Measurements from ENCODE around the gene UBE2D2.

UBE2D2 gene

DNA sequence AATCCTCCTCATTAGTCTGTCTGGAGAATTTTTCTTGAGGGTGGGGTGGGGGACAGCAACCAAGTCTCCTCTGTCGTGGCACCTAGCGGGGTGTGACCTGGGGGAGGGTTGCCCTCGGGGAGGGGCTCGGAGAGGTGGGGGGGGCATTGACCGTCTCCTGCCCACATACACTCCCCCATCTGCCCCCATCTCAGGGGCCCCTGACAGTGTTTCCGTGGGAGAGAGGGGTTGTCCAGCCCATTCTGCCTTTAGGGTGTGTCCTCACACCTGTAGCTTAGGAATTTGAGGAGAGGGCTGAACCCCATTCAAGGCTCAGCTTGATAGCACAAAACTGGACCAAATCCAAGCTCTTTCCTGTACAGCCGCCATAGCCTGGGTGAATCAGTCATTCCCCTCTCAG is 81.1 kb downstream of the UBE2D2 start:
- TF ChIP-seq, protein P1, sequence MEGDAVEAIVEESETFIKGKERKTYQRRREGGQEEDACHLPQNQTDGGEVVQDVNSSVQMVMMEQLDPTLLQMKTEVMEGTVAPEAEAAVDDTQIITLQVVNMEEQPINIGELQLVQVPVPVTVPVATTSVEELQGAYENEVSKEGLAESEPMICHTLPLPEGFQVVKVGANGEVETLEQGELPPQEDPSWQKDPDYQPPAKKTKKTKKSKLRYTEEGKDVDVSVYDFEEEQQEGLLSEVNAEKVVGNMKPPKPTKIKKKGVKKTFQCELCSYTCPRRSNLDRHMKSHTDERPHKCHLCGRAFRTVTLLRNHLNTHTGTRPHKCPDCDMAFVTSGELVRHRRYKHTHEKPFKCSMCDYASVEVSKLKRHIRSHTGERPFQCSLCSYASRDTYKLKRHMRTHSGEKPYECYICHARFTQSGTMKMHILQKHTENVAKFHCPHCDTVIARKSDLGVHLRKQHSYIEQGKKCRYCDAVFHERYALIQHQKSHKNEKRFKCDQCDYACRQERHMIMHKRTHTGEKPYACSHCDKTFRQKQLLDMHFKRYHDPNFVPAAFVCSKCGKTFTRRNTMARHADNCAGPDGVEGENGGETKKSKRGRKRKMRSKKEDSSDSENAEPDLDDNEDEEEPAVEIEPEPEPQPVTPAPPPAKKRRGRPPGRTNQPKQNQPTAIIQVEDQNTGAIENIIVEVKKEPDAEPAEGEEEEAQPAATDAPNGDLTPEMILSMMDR (IDR thresholded peaks at IDR 0.05; ENCODE audit: extremely low read depth, missing control alignments) = no peak
- DNase-seq (ENCODE audit: low spot score) = no peak

DNA sequence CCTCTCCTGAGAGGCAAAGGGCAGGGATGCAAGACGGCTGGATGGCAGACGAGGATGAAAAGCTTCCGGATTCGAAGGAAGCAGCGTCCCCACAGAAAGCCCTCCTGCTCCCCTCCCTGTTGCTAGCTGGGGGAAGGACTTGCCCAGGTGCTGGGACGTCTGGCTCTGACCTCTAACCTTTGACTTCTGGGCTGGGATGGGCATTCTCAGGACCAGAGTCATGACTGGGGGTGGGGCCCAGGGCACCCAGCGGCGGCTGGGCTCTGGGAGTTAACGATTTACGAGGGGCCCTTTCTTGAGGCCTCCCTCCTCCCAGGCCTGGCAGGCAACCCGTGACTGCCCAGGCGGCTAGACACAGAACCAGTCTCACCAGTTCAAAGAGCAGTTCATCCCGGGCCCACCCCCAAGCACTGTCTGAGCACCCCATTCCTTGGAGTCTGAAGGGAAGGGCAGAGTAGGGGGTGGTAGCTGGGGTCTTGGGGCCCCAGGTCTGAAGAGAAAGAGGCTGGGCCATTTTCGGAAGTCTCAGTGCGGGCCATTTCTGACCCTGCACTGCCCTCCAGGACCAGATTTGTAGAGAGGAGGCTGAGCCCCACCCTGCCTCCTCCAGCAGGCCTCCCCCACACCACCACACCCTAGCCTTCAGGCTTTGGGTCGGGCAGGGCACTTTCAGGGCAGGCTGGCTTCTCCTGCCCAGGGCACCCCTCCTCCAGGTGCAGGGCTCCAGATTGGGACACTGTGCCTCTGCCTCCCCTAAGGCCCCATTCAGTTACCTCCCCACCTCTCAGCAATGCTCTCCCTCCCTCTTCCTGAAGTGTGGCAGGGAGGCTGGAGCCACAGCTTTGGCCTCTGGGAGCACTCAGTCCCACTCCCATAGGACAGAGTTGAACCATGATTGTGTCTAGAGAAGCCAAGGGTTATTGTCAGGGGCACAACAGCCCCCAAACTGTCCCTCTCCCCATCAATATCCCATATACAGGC is 82.0 kb downstream of the UBE2D2 start:
- TF ChIP-seq, protein P1 (IDR thresholded peaks at IDR 0.05; ENCODE audit: extremely low read depth, missing control alignments) = no peak
- DNase-seq (ENCODE audit: low spot score) = no peak

DNA sequence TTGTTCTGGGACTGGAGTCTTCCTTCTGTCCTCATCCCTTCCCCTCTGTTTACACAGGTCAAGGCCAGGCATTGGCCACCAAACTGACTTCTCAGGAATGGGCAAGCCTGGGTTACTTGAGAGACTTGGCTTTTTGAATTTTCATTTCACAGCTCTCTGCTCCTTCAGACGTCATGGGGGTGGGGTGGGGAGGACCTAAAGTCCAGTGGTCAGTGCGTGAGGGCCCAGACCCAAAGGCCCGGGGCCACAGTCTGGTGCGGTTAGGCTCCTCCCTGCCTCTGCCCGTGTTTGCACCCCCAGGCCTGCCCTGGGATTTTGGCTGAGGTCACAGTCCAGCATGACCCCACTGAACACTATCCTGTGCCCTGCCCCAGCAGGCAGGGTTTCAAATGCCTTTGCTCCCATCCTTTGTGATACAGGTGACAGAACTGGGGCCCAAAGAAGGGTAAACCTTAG is 82.9 kb downstream of the UBE2D2 start:
- no peak for DNase-seq (ENCODE audit: low spot score)

DNA sequence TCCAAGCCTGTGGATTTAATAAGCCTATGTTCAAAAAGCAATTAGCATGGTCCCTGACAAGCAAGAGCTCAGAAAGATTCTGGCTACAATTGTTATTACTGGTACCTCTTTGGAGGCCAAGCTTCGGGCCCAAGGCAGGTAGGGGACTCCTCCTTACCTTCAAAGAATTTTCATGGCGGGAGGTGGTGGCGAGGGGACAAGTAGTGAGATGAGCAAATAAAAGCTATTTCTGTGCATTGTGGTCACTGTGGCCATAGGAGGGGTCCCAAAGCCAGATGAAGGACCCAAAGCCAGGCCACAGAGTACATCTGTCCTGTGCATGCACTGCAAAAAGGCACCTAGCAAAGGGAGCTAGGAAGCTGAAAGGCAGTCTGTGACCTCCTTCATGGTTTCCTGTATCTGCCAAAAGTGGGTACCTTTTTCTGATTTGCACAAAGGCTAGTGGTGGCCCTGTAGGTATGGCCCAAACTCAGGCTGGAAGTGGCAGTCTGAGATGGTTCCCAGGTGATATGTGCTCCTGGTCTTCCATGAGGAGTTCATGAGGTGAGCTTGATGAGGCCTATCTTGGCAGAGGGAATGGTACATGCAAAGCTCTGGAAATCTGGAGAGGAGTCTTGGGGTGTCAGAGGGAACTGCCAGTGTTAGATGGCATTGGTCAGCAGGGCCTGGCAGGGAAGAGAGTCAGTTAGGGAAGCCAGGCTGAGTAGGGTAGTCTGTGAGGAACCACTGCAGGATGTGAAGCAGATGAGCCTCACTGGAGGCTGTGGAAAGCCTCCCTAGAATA is 83.7 kb downstream of the UBE2D2 start:
- TF ChIP-seq, protein P1 (IDR thresholded peaks at IDR 0.05; ENCODE audit: extremely low read depth, missing control alignments) = no peak
- no peak for DNase-seq (ENCODE audit: low spot score)

More for the DNA sequence above, 82.9 kb downstream of the UBE2D2 start:
- TF ChIP-seq, protein P1 (IDR thresholded peaks at IDR 0.05; ENCODE audit: extremely low read depth, missing control alignments) = no peak

DNA sequence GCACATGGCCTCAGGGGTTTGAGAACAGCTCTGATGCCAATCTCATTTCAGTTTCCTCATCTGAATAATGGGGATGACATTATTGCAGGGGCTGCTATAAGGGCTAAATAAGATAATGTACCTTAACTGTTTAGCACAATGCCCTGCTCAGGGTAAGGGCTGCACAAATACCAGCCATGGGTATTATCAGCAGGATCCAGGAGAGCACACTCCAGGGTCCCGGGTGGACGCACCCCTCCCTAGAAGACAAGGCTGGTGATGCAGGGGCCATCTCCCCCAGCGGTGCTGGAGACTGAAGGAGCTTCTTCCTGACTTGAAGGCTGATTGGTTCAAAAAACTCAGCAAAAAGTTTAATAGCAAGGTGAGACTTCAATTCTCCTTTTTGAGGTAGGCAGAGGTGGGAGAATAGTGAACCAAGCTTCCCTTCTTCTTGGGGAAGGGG is 84.3 kb downstream of the UBE2D2 start:
- TF ChIP-seq, protein P1 (IDR thresholded peaks at IDR 0.05; ENCODE audit: extremely low read depth, missing control alignments) = no peak
- DNase-seq (ENCODE audit: low spot score) = no peak

DNA sequence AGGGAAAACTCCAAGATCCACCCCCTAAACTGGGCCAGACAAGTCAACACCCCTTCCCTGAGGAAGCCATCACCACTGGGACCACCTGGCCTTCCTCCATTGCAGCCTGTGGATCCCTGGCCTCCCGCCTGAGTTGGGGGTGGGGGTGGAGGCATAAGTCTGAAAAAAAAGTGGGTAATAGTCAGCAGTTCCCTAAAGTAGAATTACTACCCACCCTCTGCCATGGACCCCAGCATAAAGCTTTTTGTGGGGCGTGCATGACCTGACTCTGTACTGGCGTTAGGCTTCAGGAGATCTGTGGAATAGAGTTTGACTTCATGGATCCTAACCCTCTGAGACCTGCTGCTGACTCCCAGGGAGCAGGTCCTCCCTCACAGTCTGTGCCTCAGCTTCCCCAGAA is 85.0 kb downstream of the UBE2D2 start:
- no peak for DNase-seq (ENCODE audit: low spot score)
- TF ChIP-seq, protein P1 (IDR thresholded peaks at IDR 0.05; ENCODE audit: extremely low read depth, missing control alignments) = no peak

All from GM20000 (cell line).